DMS153 treated with DMSO at 0.1 percent for 48 hours (cell line): Measurements from ENCODE around the gene DSC3.
"Not testable (repeated sequence)": the region's sequence is repeated elsewhere in the genome, so short reads cannot be mapped to it uniquely, and the experiment has no call there.

Experiments
- DNase-seq: peaks from one replicate; lab custom pipeline; 2025; ENCODE audit not compliant: unreplicated experiment; lab: John Stamatoyannopoulos, UW

DSC3 gene

GRCh38 chr18:31041271-31042083 lies 1.1 kb downstream of the DSC3 start:
- DNase-seq = no peak

GRCh38 chr18:31040686-31041270 lies 1.8 kb downstream of the DSC3 start:
- DNase-seq = no peak

GRCh38 chr18:31039426-31039825 lies 3.1 kb downstream of the DSC3 start:
- DNase-seq = no peak

GRCh38 chr18:31037686-31038085 lies 4.9 kb downstream of the DSC3 start:
- DNase-seq = not testable (repeated sequence)

- DNase-seq = no peak
Observed at GRCh38 chr18:31034541-31034940, 8.0 kb downstream of the DSC3 start.

- DNase-seq = no peak
Observed at GRCh38 chr18:31030574-31031278, 11.8 kb downstream of the DSC3 start.

GRCh38 chr18:31015715-31016434 lies 26.7 kb downstream of the DSC3 start:
- DNase-seq = no peak

- not testable (repeated sequence) for DNase-seq
Observed at GRCh38 chr18:31011455-31011854, 31.1 kb downstream of the DSC3 start.

- no peak for DNase-seq
Observed at GRCh38 chr18:31010601-31011000, 31.9 kb downstream of the DSC3 start.

GRCh38 chr18:30999887-31000628 lies 42.5 kb downstream of the DSC3 start:
- DNase-seq = no peak

- no peak for DNase-seq
Observed at GRCh38 chr18:30999186-30999585, 43.4 kb downstream of the DSC3 start.

- no peak for DNase-seq
Observed at GRCh38 chr18:30997223-30997622, 45.3 kb downstream of the DSC3 start.

- DNase-seq = no peak
Observed at GRCh38 chr18:30992231-30992630, 50.3 kb downstream of the DSC3 start.

GRCh38 chr18:30991397-30991796 lies 51.1 kb downstream of the DSC3 start:
- no peak for DNase-seq

- no peak for DNase-seq
Observed at GRCh38 chr18:30989141-30989540, 53.4 kb downstream of the DSC3 start.

- DNase-seq = no peak
Observed at GRCh38 chr18:30988440-30988839, 54.1 kb downstream of the DSC3 start.

- no peak for DNase-seq
Observed at GRCh38 chr18:30987467-30988241, 54.9 kb downstream of the DSC3 start.

- DNase-seq = no peak
Observed at GRCh38 chr18:30985753-30986152, 56.8 kb downstream of the DSC3 start.

GRCh38 chr18:30982285-30982992 lies 60.1 kb downstream of the DSC3 start:
- DNase-seq = no peak
